Measurements from ENCODE around the gene GPR143. TPM values are rescaled to one million over a fixed set of nuclear protein-coding genes. Genes with fewer than 3 reads are reported as not detected.

GPR143 gene
- total and polyA plus RNA-seq, 9 of the 15 experiments (the other 6 are each of a cell fraction or from before 2014, with no cell fraction given), result not detected

DNA sequence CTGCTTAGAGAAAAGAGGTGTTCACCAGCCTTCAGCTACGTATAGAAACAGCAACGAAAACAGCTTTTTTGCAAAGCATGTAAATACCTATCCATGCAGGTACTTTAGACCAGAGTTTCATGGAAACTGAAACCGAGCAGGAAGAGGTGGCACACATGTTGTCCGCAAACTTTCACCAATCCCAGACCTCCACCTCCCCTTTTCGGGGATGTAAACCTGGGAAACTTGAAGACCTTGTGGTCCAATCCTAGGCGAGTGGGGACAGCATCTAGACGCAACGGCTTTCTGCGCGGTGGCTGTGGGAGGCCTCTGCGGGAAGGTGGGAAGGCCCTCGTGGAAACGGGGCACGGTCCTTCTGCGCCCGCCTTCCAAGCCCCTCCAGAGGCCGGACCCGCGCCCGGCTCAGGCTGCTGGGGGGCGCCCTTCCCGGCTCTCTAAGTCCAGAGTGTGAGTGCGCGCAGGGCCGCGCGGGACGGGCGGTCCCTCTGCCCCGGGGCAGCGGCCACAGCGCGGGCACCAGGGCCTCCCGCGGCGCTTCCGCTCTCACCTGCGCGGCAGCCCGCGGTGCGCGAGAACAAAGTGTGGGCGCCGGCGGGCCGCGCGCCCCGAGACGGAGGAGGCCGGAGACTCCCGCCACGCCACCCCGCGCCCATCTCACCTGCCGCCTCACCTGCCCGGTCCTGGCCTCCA, 19.8 kb upstream of the GPR143 start (continued):
- TF ChIP-seq, protein P1, sequence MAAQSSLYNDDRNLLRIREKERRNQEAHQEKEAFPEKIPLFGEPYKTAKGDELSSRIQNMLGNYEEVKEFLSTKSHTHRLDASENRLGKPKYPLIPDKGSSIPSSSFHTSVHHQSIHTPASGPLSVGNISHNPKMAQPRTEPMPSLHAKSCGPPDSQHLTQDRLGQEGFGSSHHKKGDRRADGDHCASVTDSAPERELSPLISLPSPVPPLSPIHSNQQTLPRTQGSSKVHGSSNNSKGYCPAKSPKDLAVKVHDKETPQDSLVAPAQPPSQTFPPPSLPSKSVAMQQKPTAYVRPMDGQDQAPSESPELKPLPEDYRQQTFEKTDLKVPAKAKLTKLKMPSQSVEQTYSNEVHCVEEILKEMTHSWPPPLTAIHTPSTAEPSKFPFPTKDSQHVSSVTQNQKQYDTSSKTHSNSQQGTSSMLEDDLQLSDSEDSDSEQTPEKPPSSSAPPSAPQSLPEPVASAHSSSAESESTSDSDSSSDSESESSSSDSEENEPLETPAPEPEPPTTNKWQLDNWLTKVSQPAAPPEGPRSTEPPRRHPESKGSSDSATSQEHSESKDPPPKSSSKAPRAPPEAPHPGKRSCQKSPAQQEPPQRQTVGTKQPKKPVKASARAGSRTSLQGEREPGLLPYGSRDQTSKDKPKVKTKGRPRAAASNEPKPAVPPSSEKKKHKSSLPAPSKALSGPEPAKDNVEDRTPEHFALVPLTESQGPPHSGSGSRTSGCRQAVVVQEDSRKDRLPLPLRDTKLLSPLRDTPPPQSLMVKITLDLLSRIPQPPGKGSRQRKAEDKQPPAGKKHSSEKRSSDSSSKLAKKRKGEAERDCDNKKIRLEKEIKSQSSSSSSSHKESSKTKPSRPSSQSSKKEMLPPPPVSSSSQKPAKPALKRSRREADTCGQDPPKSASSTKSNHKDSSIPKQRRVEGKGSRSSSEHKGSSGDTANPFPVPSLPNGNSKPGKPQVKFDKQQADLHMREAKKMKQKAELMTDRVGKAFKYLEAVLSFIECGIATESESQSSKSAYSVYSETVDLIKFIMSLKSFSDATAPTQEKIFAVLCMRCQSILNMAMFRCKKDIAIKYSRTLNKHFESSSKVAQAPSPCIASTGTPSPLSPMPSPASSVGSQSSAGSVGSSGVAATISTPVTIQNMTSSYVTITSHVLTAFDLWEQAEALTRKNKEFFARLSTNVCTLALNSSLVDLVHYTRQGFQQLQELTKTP (IDR thresholded peaks at IDR 0.05; ENCODE audit: low read depth in 1 of 2, partially characterized antibody in 2 of 2), result no peak

- ATAC-seq (no peak), FAIRE-seq (no peak), DNase-seq (ENCODE audit: extremely low read depth in 1 of 4, low spot score in 3 of 4) (no peak)
- 21% methylated on average over 8 of the region's 8 CpGs for WGBS (ENCODE audit: insufficient coverage, low coverage, missing lambda C conversion rate)
- Histone ChIP-seq H2AFZ (ENCODE audit: low read depth, low read length) (no peak overlapping the region), H3K27me3 (ENCODE audit: control insufficient read depth in 2 of 2, insufficient read depth in 2 of 2, low read length in 2 of 2) (no peaks in the 10 kb centered on the region; a peak in 2 of 5 replicates), H3K4me3 (no peak overlapping the region), H3K9me1 (ENCODE audit: control insufficient read depth, insufficient read depth, low read length) (no peaks in the 10 kb centered on the region), H3K9ac (ENCODE audit: insufficient read depth in 1 of 2, low read depth in 2 of 2, low read length in 2 of 2) (no peak overlapping the region), H4K20me1 (replicated peaks; ENCODE audit: control insufficient read depth, insufficient read depth, low read length) (no peaks in the 10 kb centered on the region), H3K36me3 (ENCODE audit: control insufficient read depth, insufficient read depth, low read length) (no peaks in the 10 kb centered on the region), H3K9me3 (replicated peaks; ENCODE audit: control insufficient read depth, insufficient read depth, low read depth, low read length) (no peaks in the 10 kb centered on the region), H3K27ac (ENCODE audit: extremely low read depth, low read depth, low read length) (no peak overlapping the region), H3K4me2 (ENCODE audit: insufficient read depth, low read length) (no peak overlapping the region), H3K4me1 (replicated peaks in 1 of 2; ENCODE audit: control insufficient read depth in 2 of 2, insufficient read depth in 2 of 2, low read length in 2 of 2) (peaks cover 0 to 7% of the 10 kb centered on the region in 2 experiments; a peak in 1 of 5 replicates), H3K79me2 (ENCODE audit: control insufficient read depth, insufficient read depth, low read length) (no peaks in the 10 kb centered on the region)
- POLR2A ChIA-PET, result no interaction called here
- no TSS peak for BruUV-seq (replicated peaks)
- in situ Hi-C loops (cut with MboI) (no loop called here), intact Hi-C loops (cut with micrococcal nuclease) (no loop called here)
- TF ChIP-seq NFYB (IDR thresholded peaks at IDR 0.05; ENCODE audit: extremely low read depth, insufficient read length) (peak; percentile 70), NCOA1 (IDR thresholded peaks at IDR 0.05; ENCODE audit: low read depth) (no peak)
- CTCF ChIA-PET (ENCODE audit: low intra/inter-chr PET ratio), result no interaction called here
These were observed 18.7 kb upstream of the GPR143 start for GRCh38 chrX:9784332-9784731.
